ENCODE results near the gene WNT3A.

GRCh38 chr1:228098323-228098931 lies 91.6 kb downstream of the WNT3A start:
- no peak for TF ChIP-seq ZFP3 (CRISPR knock-in tag; IDR thresholded peaks at IDR 0.05)
- TF ChIP-seq CSDC2 (CRISPR knock-in tag; IDR thresholded peaks at IDR 0.05) = no peak
- no peak for TF ChIP-seq BACH2 (CRISPR knock-in tag; IDR thresholded peaks at IDR 0.05; ENCODE audit: borderline replicate concordance)
- TF ChIP-seq, protein P1, sequence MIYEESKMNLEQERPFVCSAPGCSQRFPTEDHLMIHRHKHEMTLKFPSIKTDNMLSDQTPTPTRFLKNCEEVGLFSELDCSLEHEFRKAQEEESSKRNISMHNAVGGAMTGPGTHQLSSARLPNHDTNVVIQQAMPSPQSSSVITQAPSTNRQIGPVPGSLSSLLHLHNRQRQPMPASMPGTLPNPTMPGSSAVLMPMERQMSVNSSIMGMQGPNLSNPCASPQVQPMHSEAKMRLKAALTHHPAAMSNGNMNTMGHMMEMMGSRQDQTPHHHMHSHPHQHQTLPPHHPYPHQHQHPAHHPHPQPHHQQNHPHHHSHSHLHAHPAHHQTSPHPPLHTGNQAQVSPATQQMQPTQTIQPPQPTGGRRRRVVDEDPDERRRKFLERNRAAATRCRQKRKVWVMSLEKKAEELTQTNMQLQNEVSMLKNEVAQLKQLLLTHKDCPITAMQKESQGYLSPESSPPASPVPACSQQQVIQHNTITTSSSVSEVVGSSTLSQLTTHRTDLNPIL (CRISPR knock-in tag; IDR thresholded peaks at IDR 0.05; ENCODE audit: low read depth) = no peak
- TF ChIP-seq, protein P2, sequence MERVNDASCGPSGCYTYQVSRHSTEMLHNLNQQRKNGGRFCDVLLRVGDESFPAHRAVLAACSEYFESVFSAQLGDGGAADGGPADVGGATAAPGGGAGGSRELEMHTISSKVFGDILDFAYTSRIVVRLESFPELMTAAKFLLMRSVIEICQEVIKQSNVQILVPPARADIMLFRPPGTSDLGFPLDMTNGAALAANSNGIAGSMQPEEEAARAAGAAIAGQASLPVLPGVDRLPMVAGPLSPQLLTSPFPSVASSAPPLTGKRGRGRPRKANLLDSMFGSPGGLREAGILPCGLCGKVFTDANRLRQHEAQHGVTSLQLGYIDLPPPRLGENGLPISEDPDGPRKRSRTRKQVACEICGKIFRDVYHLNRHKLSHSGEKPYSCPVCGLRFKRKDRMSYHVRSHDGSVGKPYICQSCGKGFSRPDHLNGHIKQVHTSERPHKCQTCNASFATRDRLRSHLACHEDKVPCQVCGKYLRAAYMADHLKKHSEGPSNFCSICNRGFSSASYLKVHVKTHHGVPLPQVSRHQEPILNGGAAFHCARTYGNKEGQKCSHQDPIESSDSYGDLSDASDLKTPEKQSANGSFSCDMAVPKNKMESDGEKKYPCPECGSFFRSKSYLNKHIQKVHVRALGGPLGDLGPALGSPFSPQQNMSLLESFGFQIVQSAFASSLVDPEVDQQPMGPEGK (CRISPR knock-in tag; IDR thresholded peaks at IDR 0.05; ENCODE audit: borderline replicate concordance) = no peak
- no peak for TF ChIP-seq ZFP30 (CRISPR knock-in tag; IDR thresholded peaks at IDR 0.05)
